GM18909 (cell line): ENCODE results near the gene RUNX2.

ENCODE experiments used
- ATAC-seq: cut with Tn5 transposase; IDR thresholded peaks from one replicate; pipeline ENCODE4 v1.9.1; 2021; ENCODE audit warnings: mild to moderate bottlenecking; ENCODE audit not compliant: unreplicated experiment, poor library complexity

RUNX2 gene

GRCh38 chr6:45398075-45398813, 70.1 kb downstream of the RUNX2 start:
- ATAC-seq: no peak

- no peak for ATAC-seq
These were observed 71.9 kb downstream of the RUNX2 start for GRCh38 chr6:45400021-45400420.

- ATAC-seq: no peak
These were observed 83.8 kb downstream of the RUNX2 start for GRCh38 chr6:45411959-45412358.

- no peak for ATAC-seq
These were observed 87.2 kb downstream of the RUNX2 start for GRCh38 chr6:45415315-45415714.

DNA sequence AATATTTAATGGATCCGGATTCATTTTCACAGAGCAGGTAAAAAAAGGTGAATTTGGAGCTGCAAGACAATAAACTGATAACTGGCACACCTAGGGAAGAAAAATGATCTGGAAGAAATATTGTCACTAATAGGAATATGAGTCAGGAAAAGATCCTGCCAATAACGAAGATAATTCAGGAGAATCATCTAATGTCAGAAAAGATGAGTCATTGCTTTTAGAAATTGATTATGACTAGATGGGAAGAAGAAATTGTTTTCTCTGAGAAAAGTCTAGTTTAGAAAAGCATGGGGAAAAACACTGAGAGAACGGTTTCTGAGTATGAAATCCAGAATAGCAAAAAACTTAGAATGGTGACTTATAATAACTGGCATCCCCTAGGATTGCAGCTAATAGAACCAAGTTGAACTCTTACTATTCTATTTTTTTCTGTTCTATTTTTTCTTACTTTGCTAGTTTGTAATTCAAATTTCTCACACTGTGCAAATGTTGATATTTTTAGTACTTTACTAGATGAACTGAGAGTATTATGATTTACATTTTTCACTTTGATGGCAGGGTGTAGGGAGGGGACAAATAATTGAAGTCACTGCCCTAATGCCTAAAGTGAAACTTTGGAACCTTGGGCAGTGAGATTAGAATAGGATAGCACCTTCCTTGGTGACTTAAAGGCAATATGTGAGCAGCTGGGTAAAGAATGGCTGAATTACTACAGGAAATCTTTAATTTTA, 87.8 kb downstream of the RUNX2 start:
- ATAC-seq: no peak

GRCh38 chr6:45416700-45417099, 88.6 kb downstream of the RUNX2 start:
- no peak for ATAC-seq

DNA sequence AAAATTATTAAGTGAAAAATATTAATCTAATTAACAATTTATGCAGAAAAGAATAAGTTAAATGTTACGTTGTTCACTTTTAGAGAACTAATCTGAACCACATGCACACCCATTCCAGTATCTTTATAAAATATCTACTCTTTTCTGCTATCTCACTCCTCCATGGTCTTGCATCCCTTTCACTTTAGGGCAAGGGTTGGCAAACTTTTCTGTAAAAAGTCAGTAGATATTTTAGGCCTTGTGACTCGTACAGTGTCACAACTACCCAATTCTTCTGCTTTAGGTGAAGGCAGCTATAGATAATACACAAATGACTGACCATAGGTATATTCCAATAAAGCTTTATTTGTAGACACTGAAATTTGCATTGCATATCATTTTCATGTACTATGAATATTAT, 89.3 kb downstream of the RUNX2 start:
- ATAC-seq: no peak

DNA sequence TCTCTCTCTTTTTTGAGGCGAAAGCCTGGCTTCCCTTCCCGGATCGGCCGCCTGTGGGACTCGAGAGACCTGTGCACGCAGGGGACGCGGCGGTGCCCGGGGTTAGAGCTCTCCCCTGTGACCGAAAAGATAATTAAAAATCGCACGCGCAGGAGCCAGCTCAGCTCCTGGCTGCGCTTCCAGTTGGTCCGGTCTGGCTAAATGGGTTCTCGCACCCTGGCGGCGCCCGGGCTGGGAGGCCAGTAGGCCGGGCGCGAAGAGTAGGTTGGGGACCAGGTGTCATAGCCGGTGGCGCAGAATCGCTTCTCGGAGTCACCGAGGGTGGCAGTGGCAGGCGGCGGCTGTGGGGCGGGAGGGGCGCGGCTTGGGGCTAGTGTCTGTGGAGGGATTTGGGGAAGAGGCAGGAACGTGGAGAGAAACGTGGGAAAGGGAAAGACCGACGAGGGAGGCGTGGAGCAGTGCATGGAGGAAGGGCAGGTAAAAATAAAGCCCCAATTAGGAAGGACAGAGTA, 91.5 kb downstream of the RUNX2 start:
- no peak for ATAC-seq

DNA sequence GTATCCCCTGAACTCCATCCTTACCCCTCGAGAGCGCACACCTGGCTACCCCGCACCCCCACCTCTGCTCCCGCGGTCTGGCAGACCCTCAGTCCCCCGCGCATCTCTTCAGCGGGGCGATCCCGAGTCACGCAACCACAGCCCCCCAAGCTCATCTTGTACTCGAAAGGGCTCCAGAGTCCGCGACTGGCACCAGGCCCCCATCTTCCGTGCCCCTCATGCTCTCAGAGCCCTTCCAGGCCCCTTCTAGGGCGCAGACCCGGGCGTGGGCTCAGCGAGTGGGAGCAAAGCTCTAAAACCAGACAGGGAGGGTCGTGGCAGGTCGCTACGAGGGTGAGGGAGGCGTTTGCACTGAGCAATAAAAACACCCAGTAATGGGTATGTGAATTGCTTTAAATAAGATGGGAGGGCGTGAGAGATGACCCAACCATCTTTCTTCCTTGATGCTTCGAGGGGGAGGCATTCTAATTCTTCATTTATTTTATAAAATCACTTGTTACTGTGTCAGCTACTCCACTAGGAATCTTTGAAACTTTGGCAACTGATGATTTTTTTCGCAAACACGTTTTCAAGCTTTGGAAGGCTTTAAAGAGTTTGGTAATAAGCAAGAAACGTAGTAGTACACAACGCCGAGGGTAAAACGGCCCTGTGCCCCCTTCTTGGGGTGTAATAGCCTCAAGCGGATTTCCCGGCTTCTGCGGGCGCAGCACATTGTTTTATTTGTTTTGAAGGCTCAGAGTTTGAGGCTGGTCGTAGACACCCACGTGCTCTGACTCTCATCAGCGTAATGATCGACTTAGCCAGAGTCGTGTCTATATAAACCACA, 92.2 kb downstream of the RUNX2 start:
- no peak for ATAC-seq

DNA sequence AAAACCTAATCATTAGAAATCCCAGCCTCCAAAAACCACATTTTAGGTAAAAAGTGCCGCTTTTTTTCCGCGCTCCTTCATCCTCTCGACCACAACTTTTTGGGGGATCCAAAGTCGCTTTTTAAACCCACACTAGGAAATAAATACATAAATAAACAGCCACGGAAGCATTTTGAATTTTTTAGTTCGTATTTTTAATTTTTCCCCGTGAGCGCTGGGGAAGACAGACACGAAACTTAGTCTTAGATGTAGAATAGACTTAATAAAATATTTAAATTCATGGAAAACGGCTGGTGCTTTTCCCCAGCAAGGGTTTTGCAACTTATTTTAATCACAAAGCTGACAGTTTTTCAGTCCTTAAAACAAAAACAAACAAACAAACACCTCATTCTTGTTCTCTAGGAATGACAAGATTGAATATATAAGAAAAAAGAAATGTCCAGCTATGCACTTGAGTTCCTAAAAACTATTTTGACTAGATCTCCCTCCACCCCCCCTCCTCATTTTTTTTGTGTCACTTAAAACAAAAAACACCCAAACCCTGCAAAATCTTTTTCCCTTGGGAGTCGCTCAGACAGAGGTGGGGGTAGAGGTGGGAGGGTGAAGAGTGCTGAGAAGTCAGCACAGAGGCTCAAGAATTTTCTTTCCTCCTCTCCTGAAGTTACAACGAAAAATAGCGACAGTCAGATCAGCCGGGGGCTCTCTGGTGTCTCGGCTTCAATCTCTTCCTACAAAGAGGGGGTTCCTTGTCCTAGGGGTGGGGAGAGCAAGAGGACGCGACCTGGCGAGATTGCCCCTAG, 93.0 kb downstream of the RUNX2 start:
- no peak for ATAC-seq

GRCh38 chr6:45421709-45422502, 93.8 kb downstream of the RUNX2 start:
- ATAC-seq: no peak

GRCh38 chr6:45422503-45423110, 94.5 kb downstream of the RUNX2 start:
- no peak for ATAC-seq

GRCh38 chr6:45423111-45423823, 95.1 kb downstream of the RUNX2 start:
- no peak for ATAC-seq

DNA sequence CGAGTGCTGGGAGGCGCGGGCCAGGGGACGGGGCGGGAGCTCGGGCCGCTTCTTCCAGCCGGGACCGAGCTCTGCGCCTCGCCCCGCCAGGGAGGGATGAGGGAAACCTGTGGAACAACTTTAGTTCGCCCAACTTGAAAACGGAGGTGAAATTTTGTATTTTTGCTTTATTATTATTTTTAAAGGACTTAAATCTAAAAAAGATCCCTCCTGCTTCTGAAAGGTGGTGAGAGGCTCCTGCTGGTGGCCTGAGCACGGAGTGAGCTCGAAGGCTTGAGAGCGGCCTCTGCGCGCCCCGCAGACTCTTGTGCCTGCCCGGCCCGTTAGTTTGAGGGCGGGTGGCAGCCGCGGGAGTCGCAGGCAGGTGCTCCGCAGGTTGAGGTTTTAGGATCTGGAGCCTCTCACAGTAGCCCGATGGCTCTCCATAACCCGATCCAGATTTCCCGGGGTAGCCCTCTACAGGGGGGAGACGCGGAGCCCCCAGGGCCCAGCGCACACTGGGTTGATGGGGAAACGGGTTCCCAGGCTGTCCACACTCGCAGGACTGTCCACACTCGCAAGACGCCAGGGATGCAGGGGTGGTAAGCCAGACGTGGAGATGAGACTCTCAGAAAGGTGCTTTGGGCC, 95.8 kb downstream of the RUNX2 start:
- no peak for ATAC-seq

GRCh38 chr6:45424451-45424861, 96.3 kb downstream of the RUNX2 start:
- ATAC-seq: no peak

DNA sequence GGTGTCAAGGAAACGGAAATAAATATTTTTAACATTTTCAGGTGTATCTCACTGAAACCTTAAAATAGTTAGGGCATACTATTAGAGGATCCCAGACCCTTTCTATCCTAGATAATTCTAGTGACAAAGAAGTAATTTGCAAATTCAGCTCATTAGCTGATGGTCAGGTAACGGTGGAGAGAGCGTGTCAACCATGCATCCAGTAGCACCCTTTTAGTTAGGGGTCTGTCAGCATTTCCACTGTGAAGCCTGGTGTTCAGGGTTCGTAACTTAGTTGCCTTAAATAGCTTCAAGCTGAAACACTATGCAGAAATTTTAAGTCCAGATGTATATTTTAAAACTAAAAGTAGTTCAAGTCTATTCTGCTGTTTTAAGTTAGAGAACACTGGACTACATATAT, 98.1 kb downstream of the RUNX2 start:
- ATAC-seq: no peak

DNA sequence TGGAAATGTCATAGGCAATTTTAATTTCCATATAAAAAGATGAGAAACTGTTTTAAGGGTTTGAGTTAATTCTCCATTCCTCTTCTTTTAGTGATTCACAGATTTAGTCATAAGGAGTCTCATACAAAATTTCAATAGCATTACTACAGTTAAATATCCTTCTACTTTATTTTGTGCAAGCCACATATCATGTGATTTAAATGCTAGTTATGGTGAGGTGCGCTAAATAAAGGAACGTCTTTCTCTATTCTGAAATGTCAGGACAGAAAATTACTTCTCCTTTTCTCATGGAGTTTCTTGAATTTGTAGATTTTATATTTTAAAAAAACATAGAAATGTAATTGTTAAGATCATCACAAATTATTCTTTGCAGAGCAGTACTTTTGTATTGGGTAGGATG, 99.6 kb downstream of the RUNX2 start:
- ATAC-seq: no peak

GRCh38 chr6:45428727-45429126, 100.6 kb downstream of the RUNX2 start:
- no peak for ATAC-seq
